GM23338 (cell line): ENCODE data around the gene GBF1.

ENCODE experiments used
- POLR2AphosphoS5 ChIP-seq: IDR thresholded peaks from 2 replicates; pipeline ENCODE4 v1.6.1; 2016; ENCODE audit warnings: antibody characterized with exemption, low read depth
- TF ChIP-seq, protein P1 (sequence below), 2 experiments: fragments of 200-600 bp in 1 of 2; sonication (generic) in 1 of 2; conservative IDR thresholded peaks; 2 replicates each; pipeline versions ENCODE4 v1.5.1 to v1.6.1; 2016 to 2017; ENCODE audit warnings: antibody characterized with exemption in 2 of 2, low read depth in 2 of 2, mild to moderate bottlenecking in 2 of 2, moderate library complexity in 1 of 2

- TF ChIP-seq, protein P1, sequence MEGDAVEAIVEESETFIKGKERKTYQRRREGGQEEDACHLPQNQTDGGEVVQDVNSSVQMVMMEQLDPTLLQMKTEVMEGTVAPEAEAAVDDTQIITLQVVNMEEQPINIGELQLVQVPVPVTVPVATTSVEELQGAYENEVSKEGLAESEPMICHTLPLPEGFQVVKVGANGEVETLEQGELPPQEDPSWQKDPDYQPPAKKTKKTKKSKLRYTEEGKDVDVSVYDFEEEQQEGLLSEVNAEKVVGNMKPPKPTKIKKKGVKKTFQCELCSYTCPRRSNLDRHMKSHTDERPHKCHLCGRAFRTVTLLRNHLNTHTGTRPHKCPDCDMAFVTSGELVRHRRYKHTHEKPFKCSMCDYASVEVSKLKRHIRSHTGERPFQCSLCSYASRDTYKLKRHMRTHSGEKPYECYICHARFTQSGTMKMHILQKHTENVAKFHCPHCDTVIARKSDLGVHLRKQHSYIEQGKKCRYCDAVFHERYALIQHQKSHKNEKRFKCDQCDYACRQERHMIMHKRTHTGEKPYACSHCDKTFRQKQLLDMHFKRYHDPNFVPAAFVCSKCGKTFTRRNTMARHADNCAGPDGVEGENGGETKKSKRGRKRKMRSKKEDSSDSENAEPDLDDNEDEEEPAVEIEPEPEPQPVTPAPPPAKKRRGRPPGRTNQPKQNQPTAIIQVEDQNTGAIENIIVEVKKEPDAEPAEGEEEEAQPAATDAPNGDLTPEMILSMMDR (conservative IDR thresholded peaks at IDR 0.05; ENCODE audit: low read depth in 2 of 2) = no peak
- no peak for TF ChIP-seq POLR2AphosphoS5
Measured at GRCh38 chr10:102375867-102376266, 130.5 kb downstream of the GBF1 start.
